Measurements from ENCODE around the gene GMNC.

GMNC gene

DNA sequence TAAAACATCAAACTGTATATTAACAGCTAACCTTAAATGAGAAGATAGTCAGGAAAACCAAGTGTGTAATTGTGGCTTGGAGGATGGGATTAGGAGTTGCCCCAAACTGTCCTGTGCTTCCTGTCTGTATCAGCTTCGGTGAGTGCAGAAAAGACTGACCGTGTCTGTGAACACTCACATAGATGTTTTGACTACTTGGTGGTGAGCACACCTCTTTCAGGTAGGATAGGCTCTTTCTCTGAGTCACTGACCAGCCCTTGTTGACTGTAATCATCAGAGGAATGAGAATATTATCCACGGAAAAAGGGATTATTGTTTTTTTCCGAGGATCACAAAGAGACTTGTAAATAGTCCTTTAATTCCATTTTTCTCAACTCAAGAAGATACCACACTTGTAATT lies 51.5 kb downstream of the GMNC start:
- H3K9ac ChIP-seq (ENCODE audit: low read depth, low read length), result no peak overlapping the region
- H3K27me3 ChIP-seq (ENCODE audit: insufficient read depth, low read length, poor library complexity), result no peaks in the 10 kb centered on the region
- TF ChIP-seq EZH2 (IDR thresholded peaks at IDR 0.05; ENCODE audit: borderline replicate concordance, low read depth, low read length, severe bottlenecking), result no peak
- TF ChIP-seq CTCF (IDR thresholded peaks at IDR 0.05; ENCODE audit: borderline replicate concordance, extremely low read depth, low read length, poor library complexity, severe bottlenecking), result no peak
- no peak overlapping the region for H3K4me2 ChIP-seq (ENCODE audit: insufficient read depth, low read length)
- no peaks in the 10 kb centered on the region for H3K36me3 ChIP-seq (ENCODE audit: insufficient read depth, low read length)
- no peak overlapping the region for H2AFZ ChIP-seq (ENCODE audit: low read depth, low read length)
- no peaks in the 10 kb centered on the region for H3K4me1 ChIP-seq (ENCODE audit: insufficient read depth, low read length)
- DNase-seq (no peak), ATAC-seq (ENCODE audit: insufficient read depth, low read depth) (no peak)
- no peak overlapping the region for H3K4me3 ChIP-seq (ENCODE audit: low read depth in 1 of 2, low read length in 2 of 2)
- H3K27ac ChIP-seq (ENCODE audit: low read length), result no peak overlapping the region
- no peaks in the 10 kb centered on the region for H4K20me1 ChIP-seq (ENCODE audit: insufficient read depth, low read length)
- H3K79me2 ChIP-seq (ENCODE audit: insufficient read depth, low read length), result no peaks in the 10 kb centered on the region
- no peaks in the 10 kb centered on the region for H3K9me3 ChIP-seq (ENCODE audit: insufficient read depth, low read length, severe bottlenecking)

DNA sequence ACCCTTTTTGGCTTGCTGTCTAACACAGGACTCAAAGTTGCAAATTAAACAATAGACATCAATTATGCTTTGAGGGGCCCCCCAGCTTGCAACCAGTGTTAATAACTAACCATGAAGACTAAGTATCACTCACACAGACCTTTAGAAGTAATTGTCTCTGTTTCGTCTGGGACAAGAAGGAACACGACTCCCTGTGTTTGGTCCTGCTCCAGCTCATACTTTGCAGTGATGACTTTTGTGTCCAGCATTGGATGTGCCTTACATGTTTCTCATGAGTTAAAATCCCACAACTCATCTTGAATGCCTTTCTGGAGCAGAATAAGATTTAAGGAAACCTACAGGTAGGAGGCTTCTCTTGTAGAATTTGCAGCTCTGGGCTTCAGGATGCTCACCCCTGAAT lies 53.1 kb downstream of the GMNC start:
- no peak for ATAC-seq (ENCODE audit: insufficient read depth, low read depth)

GRCh38 chr3:190807719-190808375 lies 54.6 kb downstream of the GMNC start:
- no peaks in the 10 kb centered on the region for H3K79me2 ChIP-seq (ENCODE audit: insufficient read depth, low read length)
- DNase-seq (no peak), ATAC-seq (ENCODE audit: insufficient read depth, low read depth) (no peak)
- H3K9me3 ChIP-seq (ENCODE audit: insufficient read depth, low read length, severe bottlenecking), result no peaks in the 10 kb centered on the region
- H3K36me3 ChIP-seq (ENCODE audit: insufficient read depth, low read length), result no peaks in the 10 kb centered on the region
- H2AFZ ChIP-seq (ENCODE audit: low read depth, low read length), result no peak overlapping the region
- TF ChIP-seq CTCF (IDR thresholded peaks at IDR 0.05; ENCODE audit: borderline replicate concordance, extremely low read depth, low read length, poor library complexity, severe bottlenecking), result no peak
- no peak overlapping the region for H3K4me2 ChIP-seq (ENCODE audit: insufficient read depth, low read length)
- H3K4me1 ChIP-seq (ENCODE audit: insufficient read depth, low read length), result no peaks in the 10 kb centered on the region
- no peak overlapping the region for H3K27ac ChIP-seq (ENCODE audit: low read length)
- H3K4me3 ChIP-seq (ENCODE audit: low read depth in 1 of 2, low read length in 2 of 2), result no peak overlapping the region
- no peak overlapping the region for H3K9ac ChIP-seq (ENCODE audit: low read depth, low read length)
- H4K20me1 ChIP-seq (ENCODE audit: insufficient read depth, low read length), result no peaks in the 10 kb centered on the region
- H3K27me3 ChIP-seq (ENCODE audit: insufficient read depth, low read length, poor library complexity), result no peaks in the 10 kb centered on the region

More for the DNA sequence above, 53.1 kb downstream of the GMNC start:
- Histone ChIP-seq H3K9ac (ENCODE audit: low read depth, low read length) (no peak overlapping the region), H3K4me3 (ENCODE audit: low read depth in 1 of 2, low read length in 2 of 2) (no peak overlapping the region), H3K36me3 (ENCODE audit: insufficient read depth, low read length) (no peaks in the 10 kb centered on the region), H4K20me1 (ENCODE audit: insufficient read depth, low read length) (no peaks in the 10 kb centered on the region), H3K79me2 (ENCODE audit: insufficient read depth, low read length) (no peaks in the 10 kb centered on the region), H3K27ac (ENCODE audit: low read length) (no peak overlapping the region), H2AFZ (ENCODE audit: low read depth, low read length) (no peak overlapping the region), H3K27me3 (ENCODE audit: insufficient read depth, low read length, poor library complexity) (no peaks in the 10 kb centered on the region), H3K4me2 (ENCODE audit: insufficient read depth, low read length) (no peak overlapping the region), H3K4me1 (ENCODE audit: insufficient read depth, low read length) (no peaks in the 10 kb centered on the region), H3K9me3 (ENCODE audit: insufficient read depth, low read length, severe bottlenecking) (no peaks in the 10 kb centered on the region)
- DNase-seq, result no peak
- TF ChIP-seq CTCF (IDR thresholded peaks at IDR 0.05; ENCODE audit: borderline replicate concordance, extremely low read depth, low read length, poor library complexity, severe bottlenecking) (no peak), EZH2 (IDR thresholded peaks at IDR 0.05; ENCODE audit: borderline replicate concordance, low read depth, low read length, severe bottlenecking) (no peak)
